CD4-positive, alpha-beta T cell treated with Interleukin-17A for 1 hour (primary cell): ENCODE results near the gene LRP1B.

Source experiments
- DNase-seq: peaks from one replicate; pipeline ENCODE4 v3.0.0-alpha.2; 2020

The LRP1B gene

DNA sequence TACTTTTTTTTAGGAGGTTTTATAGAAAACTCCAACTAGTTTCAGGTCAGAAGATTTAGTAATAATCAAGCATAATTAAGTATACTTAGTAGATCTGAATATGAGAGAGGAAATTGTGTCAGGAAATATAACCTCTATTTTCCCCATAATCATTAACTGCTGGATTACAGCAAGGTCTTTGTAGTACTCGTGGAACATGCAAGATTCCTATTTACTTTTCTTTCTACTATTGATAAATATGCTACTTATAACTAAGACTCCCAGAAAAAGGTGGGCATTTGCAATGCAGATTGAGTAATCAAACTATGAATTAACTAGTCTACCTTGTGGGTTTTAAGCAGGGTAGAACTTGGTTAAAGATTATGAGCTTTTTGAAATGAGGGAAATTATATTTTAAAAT, 570.1 kb downstream of the LRP1B start:
- DNase-seq, result no peak

DNA sequence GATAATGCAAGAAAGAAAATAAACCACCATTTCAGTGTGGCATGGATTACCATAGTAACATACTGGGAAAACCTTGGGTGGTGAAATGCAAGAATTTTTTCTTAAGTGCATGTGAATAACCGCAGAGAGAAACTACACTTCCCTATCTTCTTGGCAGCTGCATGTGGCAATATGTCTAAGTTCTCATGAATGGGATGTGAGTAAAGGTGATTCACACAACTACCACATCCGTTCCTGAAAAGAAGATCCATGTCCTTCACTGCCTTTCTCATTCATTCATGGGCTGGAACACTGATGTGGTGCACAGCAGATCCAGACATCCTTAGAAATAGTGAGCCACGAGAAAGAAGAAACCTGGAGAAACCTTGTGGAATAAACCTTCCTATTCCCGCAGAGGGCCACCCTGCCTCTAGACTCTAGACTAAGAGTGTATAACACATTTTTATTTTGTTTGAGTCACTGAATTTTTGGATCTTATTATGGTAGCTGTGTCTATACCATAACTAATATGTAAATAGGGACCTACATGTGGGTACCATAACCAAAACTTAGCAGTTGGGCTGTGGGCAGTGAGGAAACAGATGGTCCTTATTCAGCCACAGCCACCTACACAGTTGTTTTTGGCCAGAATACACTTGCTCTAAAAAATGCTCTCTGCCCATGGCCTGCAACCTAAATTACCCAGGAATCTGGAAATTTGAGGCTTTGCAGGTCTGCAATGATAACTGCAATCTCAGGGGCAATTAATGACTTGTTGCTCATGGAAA, 573.3 kb downstream of the LRP1B start:
- no peak for DNase-seq

DNA sequence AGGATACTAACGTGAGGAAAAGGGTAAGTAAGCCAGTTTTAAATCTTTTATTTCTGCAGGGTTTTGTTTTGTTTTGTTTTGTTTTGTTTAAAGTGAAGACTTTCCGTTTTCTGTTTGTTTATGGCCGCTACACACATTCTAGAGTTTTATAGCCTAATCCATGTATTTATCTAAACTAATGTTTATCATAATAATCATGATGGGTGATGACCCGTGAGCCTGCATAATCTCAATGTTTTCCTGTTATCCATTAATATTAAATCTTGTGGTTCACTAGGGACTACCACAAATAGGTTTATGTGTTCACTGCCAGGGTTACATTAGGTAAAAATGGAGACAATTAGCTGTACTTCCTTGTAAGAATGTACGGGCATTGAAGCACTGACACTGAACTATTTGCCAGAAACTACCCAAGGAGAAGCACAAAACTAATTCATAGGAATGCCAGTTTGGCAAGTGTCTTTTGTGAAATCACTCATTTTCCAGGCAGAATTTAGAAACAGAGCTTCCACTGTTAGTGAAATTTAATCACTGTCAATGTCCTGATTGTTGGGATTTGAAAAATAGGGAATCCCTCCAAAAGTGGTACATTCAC, 574.8 kb downstream of the LRP1B start:
- DNase-seq, result no peak

DNA sequence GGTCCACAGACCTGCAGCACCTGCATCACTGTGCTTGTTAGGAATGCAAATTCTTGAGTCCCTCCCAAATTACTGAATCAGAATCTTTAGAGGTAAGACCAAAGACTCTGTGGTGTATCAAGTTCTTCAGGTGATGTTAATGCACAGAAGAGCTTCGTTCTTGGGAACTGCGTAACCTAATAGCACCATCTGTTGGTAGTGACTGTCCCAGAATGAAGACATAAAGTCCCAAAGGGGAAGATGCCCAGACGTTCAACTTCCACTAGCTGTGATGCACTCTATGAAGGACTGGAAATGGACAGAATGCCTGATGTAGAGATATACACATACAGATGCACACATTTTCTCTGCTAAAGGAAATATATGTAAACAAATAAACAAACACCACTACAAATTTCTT, 576.0 kb downstream of the LRP1B start:
- DNase-seq, result no peak

DNA sequence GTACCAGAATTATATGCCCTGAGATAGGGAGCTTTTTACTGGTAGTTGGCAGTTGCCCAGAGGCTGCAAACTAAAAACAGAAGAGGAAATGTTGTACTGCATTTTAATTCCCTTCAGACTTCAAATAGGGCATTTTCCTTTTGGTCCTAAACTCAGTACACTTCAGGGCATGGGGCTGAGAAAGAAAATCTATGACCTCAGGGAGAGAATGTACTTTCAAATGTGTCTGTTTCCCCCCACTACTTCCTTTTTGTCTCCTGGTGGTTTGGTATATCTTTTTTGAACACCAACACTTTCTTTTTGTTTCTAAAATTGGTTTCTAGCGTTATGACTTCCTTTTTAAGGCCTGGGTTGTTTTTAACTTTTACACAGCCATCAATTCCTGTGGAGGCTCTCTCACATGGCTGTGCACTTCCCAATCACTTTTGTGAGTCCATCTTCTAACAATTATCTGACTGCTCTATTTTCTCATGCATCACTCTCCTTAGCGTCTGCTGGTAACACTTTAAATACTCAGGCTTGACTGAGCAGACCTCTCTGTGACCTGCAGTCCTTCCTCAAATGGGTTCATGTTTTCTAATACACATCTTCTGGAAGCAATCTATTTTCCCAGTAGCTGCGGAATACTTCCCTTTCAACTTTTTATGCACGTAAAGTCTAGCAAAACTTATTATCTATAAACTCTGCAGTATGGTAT, 596.0 kb downstream of the LRP1B start:
- no peak for DNase-seq

DNA sequence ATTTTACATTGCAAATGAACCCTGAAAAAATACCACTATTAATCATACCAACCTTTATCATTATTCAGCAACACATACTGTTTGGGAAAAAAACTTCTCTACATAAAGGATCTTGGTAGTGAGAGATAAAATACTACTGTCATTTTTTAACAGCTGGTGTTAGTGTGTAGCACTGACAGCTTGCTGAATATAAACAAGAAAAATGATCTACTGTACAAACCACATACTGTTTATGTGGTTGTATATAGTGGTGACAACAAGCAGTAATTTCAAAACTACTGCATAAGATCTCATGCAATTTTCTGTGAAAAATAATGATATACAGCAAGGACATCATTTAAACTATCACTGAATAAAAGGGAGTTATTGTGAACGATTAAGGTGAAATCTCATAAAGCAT, 601.2 kb downstream of the LRP1B start:
- no peak for DNase-seq

DNA sequence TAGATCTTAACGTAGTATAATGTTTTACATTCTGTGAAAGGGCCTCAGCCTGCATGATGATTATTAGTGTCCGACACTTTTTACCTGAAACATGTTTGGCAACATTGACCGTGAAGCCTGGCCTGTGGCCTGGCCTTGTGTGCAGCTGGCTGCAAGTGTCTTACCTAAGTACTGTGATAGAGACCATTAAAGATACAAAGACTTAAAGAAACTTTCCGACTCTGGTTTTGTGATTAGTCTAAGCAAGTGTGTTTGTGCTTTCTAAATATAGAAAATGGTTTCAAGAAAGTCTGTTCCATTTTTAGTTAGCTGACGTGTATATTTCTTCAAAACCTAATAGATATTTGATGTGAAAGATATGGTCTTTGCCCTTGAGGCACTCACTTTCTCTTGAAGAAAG, 601.8 kb downstream of the LRP1B start:
- no peak for DNase-seq

DNA sequence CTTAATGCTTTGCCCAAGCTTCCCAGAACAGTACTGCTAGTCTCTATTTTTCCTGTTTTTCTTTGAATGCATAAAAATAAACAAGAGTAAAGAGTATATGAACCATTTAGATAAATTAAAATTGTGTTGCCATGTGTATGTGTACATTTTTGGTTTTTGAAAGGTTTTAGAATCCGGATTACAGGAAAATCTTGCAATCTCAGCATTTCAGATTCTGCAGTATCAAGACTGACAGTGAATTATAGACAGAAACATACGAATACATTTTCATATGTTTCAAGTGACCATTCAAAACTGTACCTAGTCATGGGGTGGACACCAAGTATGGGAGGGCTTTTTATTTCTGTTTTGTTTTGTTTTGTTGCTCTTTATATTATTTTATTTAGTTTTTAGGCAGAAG, 604.1 kb downstream of the LRP1B start:
- DNase-seq, result no peak

DNA sequence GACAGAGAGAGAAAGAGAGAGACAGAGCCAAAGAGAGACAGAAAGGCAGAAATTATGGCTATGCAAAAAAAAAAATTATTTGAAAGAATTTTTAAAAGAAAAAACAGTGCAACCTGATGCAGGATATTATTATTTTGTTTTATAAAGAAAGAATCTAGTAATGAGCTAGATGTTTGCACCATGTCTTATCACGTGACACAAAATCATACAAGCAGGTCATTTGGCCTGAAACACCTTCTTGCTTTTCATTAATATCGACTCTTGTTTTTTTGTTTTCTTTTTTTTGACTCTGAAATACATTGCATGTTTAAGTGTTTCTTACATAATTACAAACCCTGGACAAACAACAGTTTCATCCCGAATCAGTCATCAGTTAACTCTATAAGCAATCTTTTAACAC, 606.0 kb downstream of the LRP1B start:
- DNase-seq, result no peak

DNA sequence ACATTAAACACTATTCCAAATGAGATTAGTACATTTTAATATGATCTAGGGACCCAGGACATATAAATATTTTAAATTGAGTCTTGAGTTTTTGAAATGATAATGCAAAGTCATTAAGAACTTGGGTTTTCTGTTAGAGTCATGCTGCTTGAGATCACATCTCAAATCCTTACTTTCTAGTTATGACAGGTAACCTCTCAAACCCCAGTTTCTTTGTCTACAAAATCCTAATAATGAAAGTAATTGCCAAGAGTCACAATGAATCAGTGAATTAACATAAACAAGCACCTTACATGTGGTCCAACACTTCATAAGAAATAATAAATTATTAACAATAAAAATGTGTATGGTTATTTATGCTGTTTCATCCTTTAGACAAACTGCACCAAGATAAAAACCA, 607.6 kb downstream of the LRP1B start:
- DNase-seq, result no peak

DNA sequence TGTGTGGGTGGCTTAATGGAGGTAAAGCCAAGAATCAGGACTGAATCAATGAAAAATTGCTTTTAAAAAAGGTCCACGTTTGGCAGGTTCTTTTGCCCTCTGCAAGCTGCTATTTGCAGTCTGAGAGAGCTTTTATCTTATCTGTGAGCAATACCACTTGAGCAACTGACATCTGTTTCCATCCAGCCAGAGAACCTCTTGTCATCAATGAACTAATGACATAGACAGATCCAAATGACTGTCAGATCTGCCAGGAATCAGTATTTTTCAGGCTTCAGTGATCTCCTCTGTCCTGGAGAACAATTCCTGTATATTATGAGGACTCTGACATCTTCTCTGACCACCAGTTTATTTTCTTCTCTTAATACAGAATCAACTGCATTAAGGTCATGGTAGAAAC, 608.1 kb downstream of the LRP1B start:
- no peak for DNase-seq

DNA sequence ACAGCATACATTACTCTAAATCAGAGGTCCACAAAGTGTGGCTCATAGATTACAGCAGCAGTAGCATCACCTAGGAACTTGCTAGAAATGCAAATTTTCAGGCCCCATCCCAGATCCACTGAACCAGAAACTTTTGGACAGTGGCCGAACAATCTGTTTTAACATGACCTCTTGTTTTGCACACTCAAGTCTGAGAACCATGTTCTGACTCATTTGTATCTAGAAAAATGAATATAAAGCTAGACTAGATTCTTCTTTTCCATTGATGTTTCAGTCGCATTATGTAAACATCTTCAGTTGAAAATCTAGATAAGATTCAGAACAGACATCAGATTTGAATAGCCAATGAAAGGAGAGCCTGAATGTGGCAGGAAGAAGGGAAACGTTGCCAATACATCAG, 608.8 kb downstream of the LRP1B start:
- DNase-seq, result no peak

DNA sequence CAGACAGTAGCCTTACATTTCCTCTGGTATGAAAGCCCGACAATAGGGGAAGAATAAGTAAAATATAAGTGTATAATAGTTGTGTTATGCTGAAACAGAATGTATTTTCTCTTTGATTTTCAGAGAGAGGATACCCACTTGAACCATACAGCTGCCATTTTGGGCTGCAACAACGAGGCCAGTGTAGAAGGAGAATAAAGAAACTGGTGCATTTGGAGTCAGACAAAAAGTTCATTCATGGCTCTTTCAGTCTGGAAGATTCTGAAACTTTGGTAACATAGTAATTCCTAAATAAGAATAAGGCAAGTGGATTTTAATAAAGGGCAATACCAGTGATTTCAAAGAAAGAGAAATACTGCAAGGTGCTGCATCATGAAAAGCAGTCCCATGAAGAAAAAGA, 610.9 kb downstream of the LRP1B start:
- no peak for DNase-seq

DNA sequence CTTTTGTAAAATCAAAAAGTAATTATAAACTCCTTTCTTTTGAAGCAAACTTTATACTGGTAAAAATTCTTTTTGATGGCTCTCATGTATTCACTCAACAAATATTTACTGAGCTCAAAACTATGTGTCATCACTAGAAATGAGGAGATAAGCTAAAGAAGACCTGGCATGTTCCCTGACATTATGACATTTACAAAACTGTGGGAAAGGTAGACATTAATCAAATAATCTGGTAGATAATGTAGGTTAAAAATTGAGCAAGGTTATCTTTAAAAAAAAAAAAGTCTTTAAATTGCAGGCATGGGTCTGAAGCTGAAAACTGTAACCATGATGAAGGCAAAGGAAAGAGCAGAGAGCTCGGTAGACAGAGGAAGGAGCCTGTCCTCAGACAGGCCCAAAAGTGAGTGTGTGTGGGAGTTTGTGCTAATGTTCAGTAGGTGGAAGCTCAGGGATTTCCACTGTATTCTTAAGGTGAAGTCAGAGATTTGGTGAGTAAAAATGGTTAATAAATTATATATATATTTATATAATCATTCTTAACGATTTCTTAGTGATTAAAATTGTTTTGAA, 612.9 kb downstream of the LRP1B start:
- DNase-seq, result no peak

DNA sequence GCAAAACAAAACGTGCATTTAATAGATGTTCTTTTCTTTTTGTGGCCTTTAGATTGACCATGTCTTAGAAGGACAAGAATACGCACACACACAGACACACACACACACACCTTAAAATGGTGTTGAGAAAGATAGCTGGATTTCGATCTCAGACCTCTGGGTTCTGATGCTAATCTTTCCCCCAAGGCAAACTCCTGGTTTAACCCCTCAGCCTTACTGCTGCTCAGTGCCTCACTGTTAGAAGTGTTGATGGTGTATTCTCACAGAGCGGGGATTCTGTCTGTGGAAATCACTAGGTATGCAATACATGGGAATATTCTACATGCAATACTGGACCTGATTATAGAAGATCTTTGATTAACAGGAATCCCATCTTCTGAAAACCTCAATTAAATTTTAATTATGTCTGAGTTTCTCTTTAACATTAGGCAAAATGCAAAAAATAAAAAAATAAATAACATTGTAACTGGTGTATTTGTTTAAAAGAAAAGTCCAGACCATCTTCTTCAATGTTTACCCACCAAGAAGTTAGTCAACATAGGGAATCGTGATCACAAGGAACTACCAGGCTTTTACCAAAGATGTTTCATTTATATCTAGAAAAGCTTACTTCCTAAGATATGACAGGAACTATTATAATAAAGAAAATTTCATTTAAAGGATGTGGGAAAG, 613.5 kb downstream of the LRP1B start:
- DNase-seq, result no peak

DNA sequence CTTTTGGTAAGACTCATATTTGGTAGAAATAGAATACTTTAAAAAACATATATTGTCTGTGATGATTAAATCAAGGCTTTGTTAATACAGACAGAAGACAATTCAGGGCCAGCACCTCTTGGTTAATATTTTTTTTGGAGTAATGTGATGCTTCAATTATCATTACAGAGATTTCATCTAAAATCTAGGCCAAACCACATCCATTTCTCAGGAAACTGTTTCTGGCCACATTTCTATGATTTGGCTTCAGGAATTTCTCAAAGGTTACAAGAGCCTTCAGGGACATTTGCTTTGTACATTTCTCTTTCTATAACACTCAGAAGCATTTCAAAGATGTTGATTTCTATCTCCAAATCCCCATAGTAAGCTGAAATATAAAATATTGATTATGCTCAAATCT, 614.9 kb downstream of the LRP1B start:
- no peak for DNase-seq

DNA sequence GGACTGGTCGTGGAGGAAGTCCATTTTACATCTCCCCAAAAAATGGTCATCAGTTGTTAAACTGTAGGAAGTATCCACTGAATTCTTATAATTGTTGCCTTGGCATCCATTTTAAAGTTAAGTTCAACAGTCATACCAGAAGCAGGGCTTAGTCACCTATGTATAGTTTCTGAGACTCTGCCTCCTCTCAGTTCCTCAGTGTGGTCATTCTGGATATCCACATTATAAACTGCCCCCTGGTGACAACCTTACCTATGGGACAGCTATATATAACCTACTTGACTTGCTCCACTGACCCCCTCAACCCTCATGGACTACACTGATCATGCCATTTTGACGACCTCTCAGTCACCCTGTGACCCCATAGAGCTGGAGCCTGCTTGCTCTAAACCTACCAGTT, 617.0 kb downstream of the LRP1B start:
- no peak for DNase-seq

DNA sequence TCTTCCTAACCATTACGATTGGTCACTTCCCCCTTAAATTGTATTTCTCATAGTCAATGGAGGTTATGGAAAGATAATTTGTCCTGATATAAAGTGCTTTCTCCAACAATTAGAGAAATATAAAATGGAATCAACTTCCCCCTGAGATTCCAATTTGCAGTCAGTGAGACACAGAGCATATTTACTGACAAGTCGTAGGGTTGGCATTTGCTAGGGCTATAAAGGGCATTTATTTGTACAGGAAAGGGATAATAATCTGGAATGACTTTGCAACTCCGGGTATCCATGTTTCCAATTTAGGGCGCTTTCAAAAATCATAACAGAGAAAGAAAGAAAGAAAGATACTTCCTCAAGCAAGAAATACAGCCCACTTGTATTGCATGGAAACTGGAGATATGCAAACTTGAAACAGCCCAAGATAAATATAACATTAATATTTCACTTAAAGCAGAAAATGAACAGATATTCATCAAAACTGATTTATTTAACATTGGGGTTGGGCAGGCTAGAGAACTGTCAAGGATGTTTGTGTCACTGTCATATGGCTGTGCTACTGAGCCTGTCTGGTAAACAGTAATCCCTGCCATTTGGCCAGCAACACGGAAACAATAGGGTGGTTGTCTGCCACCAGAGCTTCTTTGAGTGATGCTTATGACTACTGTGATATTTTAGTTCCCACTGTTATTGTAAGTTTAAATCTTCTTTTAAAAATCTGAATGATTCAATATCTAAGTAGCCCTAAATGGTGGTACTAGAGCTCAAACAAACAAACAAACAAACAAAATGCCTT, 621.8 kb downstream of the LRP1B start:
- no peak for DNase-seq

DNA sequence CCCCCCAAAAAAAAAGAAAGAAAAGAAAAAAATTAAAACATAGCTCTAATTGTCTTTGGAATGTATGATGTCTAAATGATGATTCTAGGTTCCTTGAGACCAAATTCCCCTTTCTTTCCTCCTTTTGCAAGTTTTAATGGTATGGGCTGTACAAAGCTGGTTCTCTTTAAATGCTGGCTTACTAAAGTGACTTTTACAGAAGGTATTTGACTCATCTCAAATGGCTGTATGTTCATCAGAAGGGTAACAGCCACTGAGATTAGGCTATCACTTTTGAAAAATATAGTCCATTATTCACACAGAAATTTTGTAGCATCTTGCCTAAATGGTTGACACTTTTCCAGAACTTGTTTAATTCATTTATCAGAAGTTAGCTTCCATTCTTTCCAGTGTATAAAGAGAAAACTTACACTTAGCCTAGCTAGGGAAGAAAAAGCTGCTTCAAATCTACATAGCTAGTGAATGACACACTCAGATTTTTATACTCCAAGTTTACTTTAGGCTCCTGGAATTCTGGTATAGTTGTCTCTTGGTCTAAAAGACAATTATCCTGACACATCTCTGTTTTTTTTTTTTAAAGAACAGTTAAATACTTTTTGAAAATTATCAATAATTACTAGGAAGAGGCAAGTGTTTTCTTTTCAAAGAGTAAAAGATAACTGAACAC, 622.6 kb downstream of the LRP1B start:
- no peak for DNase-seq

DNA sequence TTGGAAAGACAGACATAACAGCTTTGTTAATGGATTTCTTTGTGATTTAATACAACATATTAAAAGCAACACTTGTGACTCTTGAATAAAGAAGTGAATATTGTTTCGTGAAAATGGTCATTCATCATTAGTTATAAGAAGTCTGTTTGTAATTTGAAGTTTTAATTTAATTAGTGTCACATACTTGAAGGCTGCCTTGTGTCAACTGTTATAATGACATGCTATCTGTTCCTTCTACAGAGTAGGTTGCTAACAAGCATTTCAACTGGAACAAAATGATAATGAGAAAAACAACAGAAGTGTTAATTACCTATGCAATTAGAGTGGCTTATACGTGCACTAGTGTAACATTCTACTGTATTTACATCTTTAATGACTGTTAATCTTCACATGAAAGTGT, 624.7 kb downstream of the LRP1B start:
- no peak for DNase-seq

DNA sequence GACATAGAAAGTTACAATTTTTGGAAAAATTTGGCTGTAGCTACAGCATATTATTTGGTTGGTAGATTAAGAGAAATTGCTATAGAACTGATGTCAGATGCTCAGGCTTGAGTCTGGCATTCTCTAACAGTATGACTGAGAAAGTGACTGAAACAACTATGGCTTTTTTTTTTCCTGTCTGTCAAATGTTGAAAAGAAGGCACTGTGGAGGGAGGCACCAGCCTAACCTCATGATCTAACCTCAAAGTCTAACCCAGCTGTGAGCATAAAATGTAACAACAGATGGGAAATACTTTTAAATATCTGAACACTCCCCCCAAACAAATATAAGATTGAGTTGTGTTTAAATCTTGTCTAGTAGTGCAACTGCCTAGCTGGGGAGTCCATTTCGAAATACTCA, 629.1 kb downstream of the LRP1B start:
- DNase-seq, result no peak

DNA sequence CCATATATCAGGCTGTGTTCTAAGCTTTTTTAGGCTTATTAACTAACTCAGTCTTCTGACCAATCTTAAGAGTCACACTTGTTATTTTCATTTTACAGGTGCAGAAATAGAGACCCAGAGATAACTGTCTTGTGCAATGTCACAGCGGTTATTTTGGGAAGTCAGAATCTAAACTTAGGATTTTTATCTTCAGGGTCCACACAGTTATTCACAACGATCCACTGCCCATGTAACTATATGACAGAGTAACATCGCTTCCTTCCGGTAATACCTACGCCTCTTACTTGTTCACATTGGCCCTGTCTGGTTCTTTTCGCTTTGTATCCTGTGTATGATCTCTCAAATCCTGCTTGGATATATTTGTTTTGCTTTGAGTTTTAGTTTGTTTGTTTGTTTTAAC, 631.7 kb downstream of the LRP1B start:
- DNase-seq, result no peak
